Astrocyte of the spinal cord (primary cell): ENCODE data around the gene AGPS.

Experiments
- DNase-seq: peaks from one replicate; pipeline ENCODE4 v3.0.0; 2011; ENCODE audit warnings: low read depth, low spot score
- H3K4me3 ChIP-seq: 2 replicates; pipeline ENCODE4 v1.5.1; 2011; ENCODE audit warnings: low read depth, mild to moderate bottlenecking, low read length, moderate library complexity
- CTCF ChIP-seq: IDR thresholded peaks from 2 replicates; pipeline ENCODE4 v1.5.1; 2012; ENCODE audit warnings: low read depth, mild to moderate bottlenecking, low read length, inconsistent platforms
- in situ Hi-C: cut with HindIII; loops from 2 replicates; pipeline ENCODE4 v1.10.0; 2017; ENCODE audit warnings: low sequenced_read_pairs

AGPS gene

DNA sequence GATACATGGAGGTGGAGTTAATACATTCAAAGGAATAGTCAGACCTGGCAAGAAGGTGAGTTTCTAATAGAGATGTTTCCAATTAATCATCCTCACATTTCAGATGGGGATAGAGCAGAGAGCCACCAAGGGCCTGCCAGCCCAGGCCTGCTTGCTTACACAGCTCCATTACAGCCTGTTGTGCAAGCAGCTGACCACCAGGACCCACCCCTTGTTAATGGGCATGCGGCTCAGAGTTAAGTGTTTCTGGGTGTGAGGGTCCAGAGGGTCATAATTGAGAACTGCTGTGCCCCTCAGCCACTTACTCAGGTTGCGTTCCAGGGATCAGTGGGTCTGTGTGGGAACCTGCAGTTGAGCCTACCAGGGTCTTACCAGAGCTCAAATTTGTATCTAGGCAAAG is 199.8 kb downstream of the AGPS start:
- H3K4me3 ChIP-seq: no peak overlapping the region
- DNase-seq: no peak
- in situ Hi-C loops: no loop called here
- no peak for TF ChIP-seq CTCF

DNA sequence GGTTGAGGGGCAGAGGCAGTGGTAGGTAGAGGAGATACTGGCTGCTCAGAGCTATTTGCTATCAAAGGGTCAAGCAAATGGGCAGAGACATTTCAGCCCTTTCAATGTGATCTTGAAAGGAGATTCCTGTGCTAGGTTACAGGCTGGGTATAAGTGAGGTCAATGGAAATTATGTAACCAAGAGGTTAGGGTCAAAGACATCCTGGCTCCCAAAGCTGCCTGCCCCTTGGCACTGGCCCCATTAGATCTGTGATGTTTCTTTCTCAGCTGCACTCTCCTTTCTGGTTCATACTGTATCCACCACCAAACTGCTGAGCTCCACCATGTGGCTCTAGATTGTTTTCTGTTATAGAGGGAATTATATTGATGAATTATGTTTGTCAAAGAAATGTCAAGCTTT is 200.4 kb downstream of the AGPS start:
- no peak for DNase-seq
- H3K4me3 ChIP-seq: no peak overlapping the region
- TF ChIP-seq CTCF: no peak
- in situ Hi-C loops: no loop called here

DNA sequence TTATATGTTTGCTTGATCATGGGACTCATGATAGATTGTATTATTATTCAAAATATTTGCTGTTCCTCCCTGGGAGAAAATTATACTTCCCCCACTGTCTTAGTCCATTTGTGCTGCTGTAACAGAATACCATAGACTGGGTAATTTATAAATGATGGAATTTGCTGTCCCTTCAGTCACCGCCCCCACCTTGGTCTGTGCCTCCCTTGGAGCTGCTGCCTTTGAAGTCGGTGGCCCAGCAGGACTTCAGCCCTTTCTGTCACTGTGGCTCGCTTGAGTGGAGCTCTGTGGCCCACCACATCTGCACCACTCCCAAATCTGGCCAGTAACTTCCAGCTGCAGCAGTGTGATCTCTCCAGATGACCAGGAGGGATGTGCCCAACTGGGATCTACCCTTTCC is 200.8 kb downstream of the AGPS start:
- no peak overlapping the region for H3K4me3 ChIP-seq
- in situ Hi-C loops: no loop called here
- DNase-seq: no peak
- no peak for TF ChIP-seq CTCF
